ENCODE data around the gene SERPINB6.
"Not testable (repeated sequence)": the region's sequence is repeated elsewhere in the genome, so short reads cannot be mapped to it uniquely, and the experiment has no call there.

Gene SERPINB6

GRCh38 chr6:2935566-2936291 lies 35.6 kb downstream of the SERPINB6 start:
- H3K27ac ChIP-seq (ENCODE audit: low read depth, low read length) = no peak overlapping the region
- no peak overlapping the region for H3K9ac ChIP-seq (ENCODE audit: low read length)
- no peak overlapping the region for H3K4me3 ChIP-seq (ENCODE audit: low read length)
- no peaks in the 10 kb centered on the region for H3K36me3 ChIP-seq (ENCODE audit: control insufficient read depth, insufficient read depth, low read length)
- peaks cover 2% of the 10 kb centered on the region for H3K4me1 ChIP-seq (ENCODE audit: control insufficient read depth, insufficient read depth, low read length)
- no peaks in the 10 kb centered on the region for H3K27me3 ChIP-seq (ENCODE audit: control insufficient read depth, insufficient read depth, low read length)

- Histone ChIP-seq H3K9ac (ENCODE audit: low read length) (no peak overlapping the region), H3K4me1 (ENCODE audit: control insufficient read depth, insufficient read depth, low read length) (peaks cover 2% of the 10 kb centered on the region), H3K27ac (ENCODE audit: low read depth, low read length) (no peak overlapping the region), H3K36me3 (ENCODE audit: control insufficient read depth, insufficient read depth, low read length) (no peaks in the 10 kb centered on the region), H3K4me3 (ENCODE audit: low read length) (no peak overlapping the region), H3K27me3 (ENCODE audit: control insufficient read depth, insufficient read depth, low read length) (no peaks in the 10 kb centered on the region)
Measured at GRCh38 chr6:2934057-2934456, 37.3 kb downstream of the SERPINB6 start.

GRCh38 chr6:2932911-2933310 lies 38.5 kb downstream of the SERPINB6 start:
- not testable (repeated sequence) for H3K4me3 ChIP-seq (ENCODE audit: low read length); H3K27ac ChIP-seq (ENCODE audit: low read depth, low read length); H3K27me3 ChIP-seq (ENCODE audit: control insufficient read depth, insufficient read depth, low read length); H3K9ac ChIP-seq (ENCODE audit: low read length); H3K36me3 ChIP-seq (ENCODE audit: control insufficient read depth, insufficient read depth, low read length); H3K4me1 ChIP-seq (ENCODE audit: control insufficient read depth, insufficient read depth, low read length)

- H3K4me1 ChIP-seq (ENCODE audit: control insufficient read depth, insufficient read depth, low read length) = peaks cover 2% of the 10 kb centered on the region
- peak overlapping the region; percentile 57 for H3K4me3 ChIP-seq (ENCODE audit: low read length)
- no peak overlapping the region for H3K27ac ChIP-seq (ENCODE audit: low read depth, low read length)
- H3K9ac ChIP-seq (ENCODE audit: low read length) = no peak overlapping the region
- no peaks in the 10 kb centered on the region for H3K27me3 ChIP-seq (ENCODE audit: control insufficient read depth, insufficient read depth, low read length)
- no peaks in the 10 kb centered on the region for H3K36me3 ChIP-seq (ENCODE audit: control insufficient read depth, insufficient read depth, low read length)
Measured at GRCh38 chr6:2931970-2932748, 39.2 kb downstream of the SERPINB6 start.

- no peak overlapping the region for H3K9ac ChIP-seq (ENCODE audit: low read length)
- no peak overlapping the region for H3K4me3 ChIP-seq (ENCODE audit: low read length)
- H3K36me3 ChIP-seq (ENCODE audit: control insufficient read depth, insufficient read depth, low read length) = no peaks in the 10 kb centered on the region
- no peaks in the 10 kb centered on the region for H3K27me3 ChIP-seq (ENCODE audit: control insufficient read depth, insufficient read depth, low read length)
- H3K27ac ChIP-seq (ENCODE audit: low read depth, low read length) = no peak overlapping the region
- H3K4me1 ChIP-seq (ENCODE audit: control insufficient read depth, insufficient read depth, low read length) = peaks cover 2% of the 10 kb centered on the region
Measured at GRCh38 chr6:2931055-2931454, 40.3 kb downstream of the SERPINB6 start.

- not testable (repeated sequence) for H3K36me3 ChIP-seq (ENCODE audit: control insufficient read depth, insufficient read depth, low read length); H3K4me3 ChIP-seq (ENCODE audit: low read length); H3K9ac ChIP-seq (ENCODE audit: low read length); H3K4me1 ChIP-seq (ENCODE audit: control insufficient read depth, insufficient read depth, low read length); H3K27me3 ChIP-seq (ENCODE audit: control insufficient read depth, insufficient read depth, low read length); H3K27ac ChIP-seq (ENCODE audit: low read depth, low read length)
Measured at GRCh38 chr6:2927931-2928330, 43.4 kb downstream of the SERPINB6 start.

GRCh38 chr6:2925842-2926747 lies 45.3 kb downstream of the SERPINB6 start:
- not testable (repeated sequence) for H3K4me1 ChIP-seq (ENCODE audit: control insufficient read depth, insufficient read depth, low read length); H3K36me3 ChIP-seq (ENCODE audit: control insufficient read depth, insufficient read depth, low read length); H3K27me3 ChIP-seq (ENCODE audit: control insufficient read depth, insufficient read depth, low read length); H3K9ac ChIP-seq (ENCODE audit: low read length); H3K4me3 ChIP-seq (ENCODE audit: low read length); H3K27ac ChIP-seq (ENCODE audit: low read depth, low read length)

GRCh38 chr6:2921520-2922115 lies 49.7 kb downstream of the SERPINB6 start:
- Histone ChIP-seq H3K4me1 (ENCODE audit: control insufficient read depth, insufficient read depth, low read length) (no peaks in the 10 kb centered on the region), H3K27ac (ENCODE audit: low read depth, low read length) (no peak overlapping the region), H3K27me3 (ENCODE audit: control insufficient read depth, insufficient read depth, low read length) (no peaks in the 10 kb centered on the region), H3K4me3 (ENCODE audit: low read length) (no peak overlapping the region), H3K36me3 (ENCODE audit: control insufficient read depth, insufficient read depth, low read length) (no peaks in the 10 kb centered on the region), H3K9ac (ENCODE audit: low read length) (no peak overlapping the region)

- no peak overlapping the region for H3K27ac ChIP-seq (ENCODE audit: low read depth, low read length)
- no peak overlapping the region for H3K4me3 ChIP-seq (ENCODE audit: low read length)
- no peaks in the 10 kb centered on the region for H3K36me3 ChIP-seq (ENCODE audit: control insufficient read depth, insufficient read depth, low read length)
Measured at GRCh38 chr6:2920671-2921112, 50.7 kb downstream of the SERPINB6 start.

GRCh38 chr6:2919886-2920285 lies 51.5 kb downstream of the SERPINB6 start:
- no peak overlapping the region for H3K4me3 ChIP-seq (ENCODE audit: low read length)
- H3K27me3 ChIP-seq (ENCODE audit: control insufficient read depth, insufficient read depth, low read length) = no peaks in the 10 kb centered on the region
- H3K9ac ChIP-seq (ENCODE audit: low read length) = no peak overlapping the region
- no peak overlapping the region for H3K27ac ChIP-seq (ENCODE audit: low read depth, low read length)
- H3K36me3 ChIP-seq (ENCODE audit: control insufficient read depth, insufficient read depth, low read length) = no peaks in the 10 kb centered on the region
- H3K4me1 ChIP-seq (ENCODE audit: control insufficient read depth, insufficient read depth, low read length) = no peaks in the 10 kb centered on the region

More at GRCh38 chr6:2920671-2921112, 50.7 kb downstream of the SERPINB6 start:
- no peak overlapping the region for H3K9ac ChIP-seq (ENCODE audit: low read length)
- no peaks in the 10 kb centered on the region for H3K27me3 ChIP-seq (ENCODE audit: control insufficient read depth, insufficient read depth, low read length)
- no peaks in the 10 kb centered on the region for H3K4me1 ChIP-seq (ENCODE audit: control insufficient read depth, insufficient read depth, low read length)

- no peak overlapping the region for H3K9ac ChIP-seq (ENCODE audit: low read length)
- H3K27ac ChIP-seq (ENCODE audit: low read depth, low read length) = no peak overlapping the region
- H3K4me3 ChIP-seq (ENCODE audit: low read length) = no peak overlapping the region
- H3K4me1 ChIP-seq (ENCODE audit: control insufficient read depth, insufficient read depth, low read length) = no peaks in the 10 kb centered on the region
- H3K27me3 ChIP-seq (ENCODE audit: control insufficient read depth, insufficient read depth, low read length) = no peaks in the 10 kb centered on the region
- no peaks in the 10 kb centered on the region for H3K36me3 ChIP-seq (ENCODE audit: control insufficient read depth, insufficient read depth, low read length)
Measured at GRCh38 chr6:2919401-2919800, 52.0 kb downstream of the SERPINB6 start.

- H3K4me3 ChIP-seq (ENCODE audit: low read length) = no peak overlapping the region
- H3K9ac ChIP-seq (ENCODE audit: low read length) = no peak overlapping the region
- H3K27ac ChIP-seq (ENCODE audit: low read depth, low read length) = no peak overlapping the region
- H3K36me3 ChIP-seq (ENCODE audit: control insufficient read depth, insufficient read depth, low read length) = no peaks in the 10 kb centered on the region
- no peaks in the 10 kb centered on the region for H3K27me3 ChIP-seq (ENCODE audit: control insufficient read depth, insufficient read depth, low read length)
- no peaks in the 10 kb centered on the region for H3K4me1 ChIP-seq (ENCODE audit: control insufficient read depth, insufficient read depth, low read length)
Measured at GRCh38 chr6:2918936-2919335, 52.4 kb downstream of the SERPINB6 start.
